ENCODE results near the gene TFB1M.
A peak's percentile ranks its signal among the peaks of the same experiment; 100 is the strongest.
"Not testable (repeated sequence)": the region's sequence is repeated elsewhere in the genome, so short reads cannot be mapped to it uniquely, and the experiment has no call there.

Gene TFB1M

DNA sequence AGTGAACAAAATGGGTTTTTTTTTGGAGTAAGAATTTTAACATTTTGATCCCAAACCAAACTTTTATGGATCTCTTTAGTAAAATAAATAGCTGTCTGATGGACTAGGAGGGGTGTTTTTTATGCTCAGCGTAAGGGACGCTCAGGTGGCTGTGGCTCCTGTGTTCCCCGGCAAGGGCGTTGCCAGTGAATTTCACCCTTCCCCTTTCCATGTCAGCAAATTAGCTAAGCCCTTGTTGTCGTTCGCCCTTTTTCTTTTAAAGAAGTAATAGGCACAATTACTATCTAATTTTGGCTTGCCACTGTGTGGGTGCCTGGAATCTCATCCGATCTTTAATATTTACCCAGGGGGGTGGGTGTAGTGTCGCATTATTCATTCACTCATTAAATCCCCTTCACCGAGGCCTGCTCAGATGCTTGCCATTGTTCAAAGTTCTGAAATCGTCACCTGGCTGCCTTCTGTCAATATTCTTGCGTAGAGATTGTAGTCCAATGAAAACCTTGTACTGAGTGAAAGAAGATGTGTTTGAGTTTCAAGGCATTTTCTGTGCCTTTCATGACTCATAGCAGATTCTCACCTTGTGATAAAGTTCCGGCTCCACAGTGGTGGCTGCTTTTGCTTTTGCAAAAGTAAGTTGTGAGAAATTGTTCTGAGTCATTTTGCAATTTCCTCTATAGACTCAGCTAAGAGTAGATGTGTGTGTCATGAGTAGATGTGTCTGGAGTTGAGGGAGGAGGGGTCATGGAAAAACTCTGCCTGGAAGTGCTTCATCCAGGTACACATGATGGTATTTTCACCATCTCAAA is 90.4 kb downstream of the TFB1M start:
- Histone ChIP-seq H3K79me2 (ENCODE audit: control insufficient read depth, insufficient read depth, low read length, unreplicated experiment) (no peaks in the 10 kb centered on the region), H3K36me3 (ENCODE audit: insufficient read depth, low read length) (no peaks in the 10 kb centered on the region), H3K27ac (ENCODE audit: low read depth, low read length) (peak overlapping the region; percentile 42), H3K4me1 (ENCODE audit: control insufficient read depth, insufficient read depth, low read length, unreplicated experiment) (peaks cover 13% of the 10 kb centered on the region), H3K27me3 (ENCODE audit: insufficient read depth, low read length) (no peaks in the 10 kb centered on the region), H2AFZ (ENCODE audit: low read length, unreplicated experiment) (no peak overlapping the region), H3K4me3 (ENCODE audit: low read depth, low read length) (no peak overlapping the region)

DNA sequence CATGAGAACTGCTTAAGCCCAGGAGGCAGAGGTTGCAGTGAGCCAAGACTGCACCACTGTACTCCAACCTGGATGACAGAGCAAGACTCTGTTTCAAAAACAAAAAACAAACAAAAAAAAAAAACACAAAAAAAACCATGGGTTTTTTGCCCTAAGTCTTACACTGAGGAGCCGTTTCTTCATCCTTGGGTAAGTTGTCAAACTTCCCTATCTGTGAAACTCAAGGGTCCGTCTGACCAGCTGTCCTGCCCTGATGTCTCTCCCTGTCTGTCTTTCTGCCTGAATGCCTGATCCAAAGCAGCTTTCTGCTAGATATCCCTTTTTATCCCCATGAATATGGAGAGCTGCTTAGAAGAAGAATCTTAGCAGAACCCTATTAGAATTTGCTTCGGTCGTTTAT is 91.8 kb downstream of the TFB1M start:
- Histone ChIP-seq H3K27ac (ENCODE audit: low read depth, low read length) (no peak overlapping the region), H3K36me3 (ENCODE audit: insufficient read depth, low read length) (no peaks in the 10 kb centered on the region), H3K4me3 (ENCODE audit: low read depth, low read length) (no peak overlapping the region), H3K27me3 (ENCODE audit: insufficient read depth, low read length) (no peaks in the 10 kb centered on the region), H3K4me1 (ENCODE audit: control insufficient read depth, insufficient read depth, low read length, unreplicated experiment) (peaks cover 13% of the 10 kb centered on the region), H2AFZ (ENCODE audit: low read length, unreplicated experiment) (no peak overlapping the region), H3K79me2 (ENCODE audit: control insufficient read depth, insufficient read depth, low read length, unreplicated experiment) (no peaks in the 10 kb centered on the region)

DNA sequence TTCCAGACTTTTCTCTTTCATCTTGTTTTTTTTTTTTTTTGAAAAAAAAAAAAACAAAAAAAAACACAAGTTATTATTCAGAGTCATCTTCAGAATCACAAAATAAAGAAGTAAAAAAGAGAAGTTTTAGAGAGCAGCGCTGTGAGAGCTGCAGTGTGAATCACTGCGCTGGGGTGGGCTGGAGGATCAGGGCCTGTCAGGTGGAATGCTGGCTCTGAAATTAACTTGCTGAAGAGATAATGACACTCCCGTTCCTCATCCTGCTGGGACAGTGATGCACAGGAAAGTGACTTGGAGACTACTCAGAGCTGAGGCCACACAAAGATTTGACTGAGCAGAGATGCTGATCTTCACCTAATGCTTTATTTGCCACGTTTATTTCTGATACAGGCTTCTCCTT is 93.2 kb downstream of the TFB1M start:
- Histone ChIP-seq H3K4me1 (ENCODE audit: control insufficient read depth, insufficient read depth, low read length, unreplicated experiment) (peaks cover 13% of the 10 kb centered on the region), H2AFZ (ENCODE audit: low read length, unreplicated experiment) (no peak overlapping the region), H3K79me2 (ENCODE audit: control insufficient read depth, insufficient read depth, low read length, unreplicated experiment) (no peaks in the 10 kb centered on the region), H3K36me3 (ENCODE audit: insufficient read depth, low read length) (no peaks in the 10 kb centered on the region), H3K27me3 (ENCODE audit: insufficient read depth, low read length) (no peaks in the 10 kb centered on the region), H3K27ac (ENCODE audit: low read depth, low read length) (no peak overlapping the region), H3K4me3 (ENCODE audit: low read depth, low read length) (no peak overlapping the region)

GRCh38 chr6:155219858-155220301 is 94.4 kb downstream of the TFB1M start:
- H3K27me3 ChIP-seq (ENCODE audit: insufficient read depth, low read length), result no peaks in the 10 kb centered on the region
- no peak overlapping the region for H3K4me3 ChIP-seq (ENCODE audit: low read depth, low read length)
- no peak overlapping the region for H3K27ac ChIP-seq (ENCODE audit: low read depth, low read length)
- peaks cover 13% of the 10 kb centered on the region for H3K4me1 ChIP-seq (ENCODE audit: control insufficient read depth, insufficient read depth, low read length, unreplicated experiment)
- no peaks in the 10 kb centered on the region for H3K79me2 ChIP-seq (ENCODE audit: control insufficient read depth, insufficient read depth, low read length, unreplicated experiment)
- H2AFZ ChIP-seq (ENCODE audit: low read length, unreplicated experiment), result no peak overlapping the region
- H3K36me3 ChIP-seq (ENCODE audit: insufficient read depth, low read length), result no peaks in the 10 kb centered on the region

DNA sequence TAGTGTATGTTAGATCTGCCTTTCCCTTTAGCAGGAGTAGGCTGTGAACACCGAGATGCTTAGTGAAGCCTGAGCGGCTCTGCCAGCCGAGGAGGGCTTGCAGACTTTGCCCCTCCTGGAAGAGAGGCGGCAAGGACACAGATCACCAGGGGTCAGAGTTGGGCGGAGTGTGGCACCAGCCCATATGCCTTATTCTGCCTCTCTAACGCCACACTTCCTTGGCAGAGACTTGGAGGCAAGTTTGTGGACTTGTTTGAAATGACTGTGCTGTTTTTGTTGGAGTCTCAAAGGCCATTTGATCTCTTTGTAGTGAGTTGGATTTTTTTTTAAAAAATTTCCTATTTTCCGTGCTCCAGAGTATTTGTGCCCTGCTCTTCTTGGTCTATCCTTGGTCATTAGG is 95.0 kb downstream of the TFB1M start:
- no peak overlapping the region for H3K27ac ChIP-seq (ENCODE audit: low read depth, low read length)
- no peaks in the 10 kb centered on the region for H3K27me3 ChIP-seq (ENCODE audit: insufficient read depth, low read length)
- no peak overlapping the region for H2AFZ ChIP-seq (ENCODE audit: low read length, unreplicated experiment)
- H3K79me2 ChIP-seq (ENCODE audit: control insufficient read depth, insufficient read depth, low read length, unreplicated experiment), result no peaks in the 10 kb centered on the region
- H3K36me3 ChIP-seq (ENCODE audit: insufficient read depth, low read length), result no peaks in the 10 kb centered on the region
- no peak overlapping the region for H3K4me3 ChIP-seq (ENCODE audit: low read depth, low read length)
- peaks cover 9% of the 10 kb centered on the region for H3K4me1 ChIP-seq (ENCODE audit: control insufficient read depth, insufficient read depth, low read length, unreplicated experiment)

- not testable (repeated sequence) for H3K4me3 ChIP-seq (ENCODE audit: low read depth, low read length); H3K36me3 ChIP-seq (ENCODE audit: insufficient read depth, low read length); H3K4me1 ChIP-seq (ENCODE audit: control insufficient read depth, insufficient read depth, low read length, unreplicated experiment); H3K27ac ChIP-seq (ENCODE audit: low read depth, low read length); H3K79me2 ChIP-seq (ENCODE audit: control insufficient read depth, insufficient read depth, low read length, unreplicated experiment); H3K27me3 ChIP-seq (ENCODE audit: insufficient read depth, low read length); H2AFZ ChIP-seq (ENCODE audit: low read length, unreplicated experiment)
These were observed 95.6 kb downstream of the TFB1M start for GRCh38 chr6:155218711-155219110.

DNA sequence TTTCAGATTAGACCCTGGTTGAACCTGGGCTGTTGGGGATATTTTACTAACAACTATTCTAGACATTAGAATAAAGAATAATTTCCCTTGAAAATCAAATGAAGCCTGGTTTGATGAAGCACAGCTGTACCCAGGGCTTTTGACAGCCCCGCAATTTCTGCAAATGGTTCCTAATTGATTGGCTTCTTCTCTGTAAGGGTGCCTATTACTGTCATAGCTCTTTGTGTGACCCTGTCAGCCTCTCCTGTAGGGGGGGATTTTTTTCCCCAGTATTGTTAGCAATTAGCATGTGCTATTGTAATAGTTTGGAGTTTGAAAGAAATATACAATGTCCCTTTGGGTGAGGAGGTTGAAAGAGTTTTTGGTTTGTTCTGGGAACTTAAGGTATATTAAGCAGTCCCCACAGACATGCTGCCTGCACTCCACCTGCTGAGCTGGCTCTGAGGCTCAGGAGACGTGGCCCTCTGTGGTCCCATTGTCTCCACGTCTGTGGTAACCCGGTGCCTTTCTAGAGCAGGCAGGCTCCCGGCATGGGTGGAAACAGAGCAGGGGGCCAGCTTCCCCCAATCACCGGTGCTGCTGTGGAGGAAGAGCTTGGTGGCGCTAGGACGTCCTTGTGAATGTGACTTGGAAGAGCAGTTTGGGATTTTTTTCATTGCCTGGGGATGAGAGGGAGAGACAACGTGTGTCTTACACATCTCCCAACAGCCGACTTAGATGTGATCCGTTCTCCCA is 97.8 kb downstream of the TFB1M start:
- Histone ChIP-seq H2AFZ (ENCODE audit: low read length, unreplicated experiment) (no peak overlapping the region), H3K4me1 (ENCODE audit: control insufficient read depth, insufficient read depth, low read length, unreplicated experiment) (no peaks in the 10 kb centered on the region), H3K27ac (ENCODE audit: low read depth, low read length) (no peak overlapping the region), H3K4me3 (ENCODE audit: low read depth, low read length) (no peak overlapping the region), H3K36me3 (ENCODE audit: insufficient read depth, low read length) (peaks cover 5% of the 10 kb centered on the region; the same call in 1 of the 2 replicates), H3K79me2 (ENCODE audit: control insufficient read depth, insufficient read depth, low read length, unreplicated experiment) (no peaks in the 10 kb centered on the region), H3K27me3 (ENCODE audit: insufficient read depth, low read length) (no peaks in the 10 kb centered on the region)

- H3K36me3 ChIP-seq (ENCODE audit: insufficient read depth, low read length), result peaks cover 5% of the 10 kb centered on the region; the same call in 1 of the 2 replicates
- H3K27me3 ChIP-seq (ENCODE audit: insufficient read depth, low read length), result no peaks in the 10 kb centered on the region
- H3K4me3 ChIP-seq (ENCODE audit: low read depth, low read length), result no peak overlapping the region
- no peaks in the 10 kb centered on the region for H3K4me1 ChIP-seq (ENCODE audit: control insufficient read depth, insufficient read depth, low read length, unreplicated experiment)
- H3K27ac ChIP-seq (ENCODE audit: low read depth, low read length), result no peak overlapping the region
- H2AFZ ChIP-seq (ENCODE audit: low read length, unreplicated experiment), result no peak overlapping the region
- H3K79me2 ChIP-seq (ENCODE audit: control insufficient read depth, insufficient read depth, low read length, unreplicated experiment), result no peaks in the 10 kb centered on the region
These were observed 98.4 kb downstream of the TFB1M start for GRCh38 chr6:155215906-155216305.

DNA sequence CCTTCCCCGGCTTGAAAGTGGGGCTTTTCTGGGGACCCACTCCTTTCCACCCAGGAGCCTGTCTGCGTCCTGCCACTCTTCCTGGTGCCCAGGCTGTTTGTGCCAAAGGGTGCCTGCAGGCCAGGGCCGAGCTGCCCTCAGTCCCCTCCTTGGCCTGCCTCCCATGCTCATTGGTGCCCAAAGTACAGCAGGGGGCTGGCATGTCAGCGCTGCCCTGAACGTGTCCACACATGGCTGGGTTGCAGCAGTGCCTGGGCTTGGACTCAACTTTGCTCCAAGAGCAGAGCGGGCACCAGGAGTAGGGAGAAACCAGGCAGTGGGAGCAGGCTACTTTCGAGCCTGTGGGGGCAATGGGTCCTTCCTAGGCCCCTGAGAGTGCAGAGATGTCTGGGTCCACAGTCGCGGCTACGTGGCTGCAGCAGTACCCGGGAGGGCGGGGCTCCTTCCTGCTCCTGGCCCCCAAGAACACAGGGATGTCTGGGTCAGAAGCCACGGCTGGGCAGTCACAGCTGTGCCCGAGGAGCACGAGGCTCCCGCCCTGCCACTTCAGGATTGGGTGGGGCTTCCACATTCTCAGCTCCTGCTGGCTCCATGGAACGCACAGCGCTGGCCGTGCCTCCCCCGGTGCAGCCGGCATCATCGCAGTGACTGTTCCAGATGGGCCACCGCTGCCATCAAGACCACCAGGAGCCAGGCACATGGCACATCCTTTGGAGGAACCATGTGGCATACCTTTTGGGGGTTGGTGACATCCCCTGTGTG is 100.5 kb downstream of the TFB1M start:
- Histone ChIP-seq H3K4me1 (ENCODE audit: control insufficient read depth, insufficient read depth, low read length, unreplicated experiment) (no peaks in the 10 kb centered on the region), H3K27me3 (ENCODE audit: insufficient read depth, low read length) (no peaks in the 10 kb centered on the region), H2AFZ (ENCODE audit: low read length, unreplicated experiment) (no peak overlapping the region), H3K4me3 (ENCODE audit: low read depth, low read length) (no peak overlapping the region), H3K27ac (ENCODE audit: low read depth, low read length) (no peak overlapping the region), H3K79me2 (ENCODE audit: control insufficient read depth, insufficient read depth, low read length, unreplicated experiment) (no peaks in the 10 kb centered on the region), H3K36me3 (ENCODE audit: insufficient read depth, low read length) (peaks cover 5% of the 10 kb centered on the region; the same call in 1 of the 2 replicates)

DNA sequence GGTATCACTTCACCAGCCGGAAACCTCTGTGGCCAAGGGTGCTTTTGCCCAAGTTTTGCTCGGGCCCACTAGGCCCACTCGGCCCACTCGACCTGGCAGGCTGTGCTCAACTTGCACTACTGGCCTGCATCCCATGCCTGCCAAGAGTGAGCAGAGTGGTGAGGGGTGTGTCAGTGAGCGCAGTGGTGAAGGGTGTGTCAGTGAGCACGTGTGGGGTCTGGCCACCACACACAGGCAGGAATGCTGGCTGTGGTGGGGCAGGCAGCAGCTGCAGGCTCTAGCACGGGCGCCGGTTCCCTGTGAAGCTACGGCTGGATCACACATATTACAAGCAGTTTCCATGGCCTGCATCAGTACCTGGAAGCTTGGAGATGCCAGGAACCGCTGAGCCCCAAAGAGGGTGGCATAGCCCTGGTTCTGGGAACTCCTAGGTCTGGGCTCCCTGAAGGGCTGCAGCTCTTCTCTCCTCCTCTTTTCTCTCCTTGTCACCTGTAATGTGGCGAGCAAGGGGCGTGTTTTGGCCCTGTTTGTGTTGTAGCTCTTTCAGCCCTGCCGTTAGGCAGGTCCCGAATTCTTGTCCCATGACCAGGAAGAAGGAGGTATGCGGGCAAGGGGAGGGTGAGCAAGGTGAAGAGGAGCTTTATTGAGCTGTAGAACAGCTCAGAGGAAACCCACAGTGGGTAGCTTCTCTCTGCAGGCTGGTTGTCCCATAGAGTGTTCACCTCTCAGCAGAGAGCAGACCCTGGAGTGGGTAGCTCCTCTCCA is 101.5 kb downstream of the TFB1M start:
- H3K4me1 ChIP-seq (ENCODE audit: control insufficient read depth, insufficient read depth, low read length, unreplicated experiment), result no peaks in the 10 kb centered on the region
- H3K27me3 ChIP-seq (ENCODE audit: insufficient read depth, low read length), result no peaks in the 10 kb centered on the region
- H3K27ac ChIP-seq (ENCODE audit: low read depth, low read length), result no peak overlapping the region
- no peaks in the 10 kb centered on the region for H3K79me2 ChIP-seq (ENCODE audit: control insufficient read depth, insufficient read depth, low read length, unreplicated experiment)
- no peak overlapping the region for H3K4me3 ChIP-seq (ENCODE audit: low read depth, low read length)
- no peak overlapping the region for H2AFZ ChIP-seq (ENCODE audit: low read length, unreplicated experiment)
- peaks cover 5% of the 10 kb centered on the region; the same call in 1 of the 2 replicates for H3K36me3 ChIP-seq (ENCODE audit: insufficient read depth, low read length)
